BLaER1 treated with 17β-estradiol and CSF1 and Interleukin-3, amounts not matched to agents 10 nM and 100 nM (cell line): ENCODE results near the gene SPDYA.

Source experiments
- H3K27ac ChIP-seq, 11 experiments: shearing (Covaris generic); formaldehyde crosslinking; 2 replicates each; pipeline ENCODE4 v1.8.1; 2022
- H3K27me3 ChIP-seq, 11 experiments: shearing (Covaris generic); formaldehyde crosslinking; 2 replicates each; pipeline ENCODE4 v1.8.1; 2022
- H3K36me3 ChIP-seq, 11 experiments: shearing (Covaris generic); formaldehyde crosslinking; 2 replicates each; pipeline ENCODE4 v1.8.1; 2022
- H3K4me1 ChIP-seq, 10 experiments: shearing (Covaris generic); formaldehyde crosslinking; 2 replicates each; pipeline ENCODE4 v1.8.1; 2022
- H3K4me2 ChIP-seq, 11 experiments: shearing (Covaris generic); formaldehyde crosslinking; 2 replicates each; pipeline ENCODE4 v1.8.1; 2022
- H3K4me3 ChIP-seq, 10 experiments: shearing (Covaris generic); formaldehyde crosslinking; 2 replicates each; pipeline ENCODE4 v1.8.1; 2022
- H3K9ac ChIP-seq, 11 experiments: shearing (Covaris generic); formaldehyde crosslinking; 2 replicates each; pipeline ENCODE4 v1.8.1; 2022
- H3K9me3 ChIP-seq, 11 experiments: shearing (Covaris generic); formaldehyde crosslinking; replicated peaks in 1 of 11; 2 replicates each; pipeline ENCODE4 v1.8.1; 2022
- H4K20me1 ChIP-seq, 11 experiments: shearing (Covaris generic); formaldehyde crosslinking; 2 replicates each; pipeline ENCODE4 v1.8.1; 2022
- Cebpa-rat ChIP-seq, 11 experiments: shearing (Covaris generic); IDR thresholded peaks; 2 replicates each; pipeline ENCODE4 v1.8.1; 2022

The SPDYA gene

DNA sequence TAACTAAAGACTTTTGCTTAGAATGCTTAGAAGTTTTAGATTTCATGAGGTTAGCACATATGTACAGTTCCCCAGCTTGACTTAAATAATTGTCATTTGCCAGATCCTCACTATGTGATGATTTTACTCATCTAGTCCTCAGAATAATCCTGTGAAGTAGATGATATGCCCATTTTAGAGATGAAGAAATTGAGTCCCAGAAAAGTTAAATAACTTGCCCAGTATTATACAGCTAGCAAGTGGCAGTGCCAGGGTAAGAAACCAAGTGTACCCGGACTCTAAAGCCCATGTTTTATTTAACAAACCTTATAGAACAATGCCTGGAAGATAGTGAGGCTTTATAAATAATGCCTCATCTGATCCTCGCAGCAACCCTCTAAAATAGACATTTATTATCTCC, 28.3 kb downstream of the SPDYA start:
- no peaks in the 10 kb centered on the region for H3K4me1 ChIP-seq
- H3K4me3 ChIP-seq = no peak overlapping the region
- H3K9me3 ChIP-seq = peaks cover 0 to 5% (median 0%) of the 10 kb centered on the region in 11 experiments; a peak in 2 of 22 replicates
- peaks cover 0 to 8% (median 0%) of the 10 kb centered on the region in 11 experiments; a peak in 4 of 22 replicates for H3K36me3 ChIP-seq
- H3K9ac ChIP-seq = no peak overlapping the region
- no peaks in the 10 kb centered on the region for H4K20me1 ChIP-seq
- TF ChIP-seq Cebpa-rat (IDR thresholded peaks at IDR 0.05) = no peak
- no peak overlapping the region for H3K4me2 ChIP-seq
- H3K27me3 ChIP-seq = no peaks in the 10 kb centered on the region
- H3K27ac ChIP-seq = no peak overlapping the region

- H3K4me2 ChIP-seq = no peak overlapping the region
- H3K27ac ChIP-seq = no peak overlapping the region
- H3K9me3 ChIP-seq = no peaks in the 10 kb centered on the region
- no peaks in the 10 kb centered on the region for H3K27me3 ChIP-seq
- no peak overlapping the region for H3K9ac ChIP-seq
- H4K20me1 ChIP-seq = no peaks in the 10 kb centered on the region
- no peak for TF ChIP-seq Cebpa-rat (IDR thresholded peaks at IDR 0.05)
- no peak overlapping the region for H3K4me3 ChIP-seq
- H3K4me1 ChIP-seq = no peaks in the 10 kb centered on the region
- H3K36me3 ChIP-seq = peaks cover 2 to 34% (median 12%) of the 10 kb centered on the region in 11 experiments; a peak in 16 of 22 replicates
These were observed 31.4 kb downstream of the SPDYA start for GRCh38 chr2:28842042-28842441.

DNA sequence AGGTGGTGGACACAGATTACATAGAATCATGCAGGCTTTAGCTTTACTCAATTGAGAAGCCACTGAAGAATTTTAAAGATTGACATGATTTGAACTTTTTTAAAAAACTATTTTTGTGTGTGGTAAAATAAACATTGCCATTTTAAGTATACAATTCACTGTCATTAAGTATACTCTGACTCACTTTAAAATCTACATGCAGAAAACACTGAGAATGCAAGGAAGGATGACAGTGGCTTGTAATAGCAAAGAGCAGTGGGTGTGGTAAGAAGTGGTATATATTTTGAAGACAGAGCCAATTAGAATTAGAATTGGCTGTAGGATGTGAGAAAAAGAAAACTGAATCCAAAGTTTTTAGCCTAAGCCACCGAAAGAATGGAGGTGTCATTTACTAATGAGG, 44.6 kb downstream of the SPDYA start:
- no peak overlapping the region for H3K9ac ChIP-seq
- no peak overlapping the region for H3K4me2 ChIP-seq
- H3K27ac ChIP-seq = no peak overlapping the region
- no peak for TF ChIP-seq Cebpa-rat (IDR thresholded peaks at IDR 0.05)
- no peaks in the 10 kb centered on the region for H3K27me3 ChIP-seq
- no peaks in the 10 kb centered on the region for H3K9me3 ChIP-seq
- H4K20me1 ChIP-seq = peaks cover 0 to 23% (median 0%) of the 10 kb centered on the region in 11 experiments; a peak in 5 of 22 replicates
- H3K4me1 ChIP-seq = no peaks in the 10 kb centered on the region
- H3K4me3 ChIP-seq = no peak overlapping the region
- peaks cover 34 to 92% (median 63%) of the 10 kb centered on the region in 11 experiments for H3K36me3 ChIP-seq

DNA sequence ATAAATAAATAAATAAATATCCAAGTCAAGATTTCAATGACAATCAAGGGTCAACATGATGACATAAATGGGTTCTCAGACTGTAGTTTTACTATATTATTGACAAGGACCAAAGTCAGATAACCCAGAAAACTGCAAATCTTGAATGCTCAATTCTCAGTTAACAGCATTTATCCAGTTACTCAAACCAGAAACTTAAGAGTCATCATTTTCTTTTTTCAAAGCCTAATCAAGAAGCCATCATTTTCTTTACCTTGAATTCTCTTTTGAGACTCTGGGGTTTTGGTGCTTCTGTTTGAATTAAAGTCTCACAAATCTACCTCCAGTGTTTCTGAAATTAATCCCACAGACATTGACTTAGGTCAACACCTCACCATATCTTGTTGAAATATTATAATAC, 45.3 kb downstream of the SPDYA start:
- no peak for TF ChIP-seq Cebpa-rat (IDR thresholded peaks at IDR 0.05)
- H3K9ac ChIP-seq = no peak overlapping the region
- H3K27me3 ChIP-seq = no peaks in the 10 kb centered on the region
- H3K4me1 ChIP-seq = no peaks in the 10 kb centered on the region
- no peak overlapping the region for H3K4me3 ChIP-seq
- H4K20me1 ChIP-seq = peaks cover 0 to 23% (median 3%) of the 10 kb centered on the region in 11 experiments; a peak in 5 of 22 replicates
- no peak overlapping the region for H3K4me2 ChIP-seq
- no peaks in the 10 kb centered on the region for H3K9me3 ChIP-seq
- H3K27ac ChIP-seq = no peak overlapping the region
- H3K36me3 ChIP-seq = peaks cover 34 to 95% (median 65%) of the 10 kb centered on the region in 11 experiments

DNA sequence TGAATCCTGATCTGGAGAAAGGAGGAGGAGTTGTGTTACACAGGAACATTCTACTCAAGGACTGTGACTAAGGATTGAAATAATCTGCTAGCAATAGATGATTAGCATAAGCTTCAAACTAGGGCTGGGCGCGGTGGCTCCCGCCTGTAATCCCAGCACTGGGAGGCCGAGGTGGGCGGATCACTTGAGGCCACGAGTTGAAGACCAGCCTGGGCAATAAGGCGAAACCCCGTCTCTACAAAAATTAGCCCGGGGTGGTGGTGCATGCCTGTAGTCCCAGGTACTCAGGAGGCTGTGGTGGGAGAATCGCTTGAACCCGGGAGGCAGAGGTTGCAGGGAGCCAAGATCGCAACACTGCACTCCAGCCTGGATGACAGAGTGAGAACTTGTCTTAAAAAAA, 58.0 kb downstream of the SPDYA start:
- Histone ChIP-seq H3K4me2 (peak overlapping the region; percentile 85 to 98 (median 97)), H3K9ac (peak overlapping the region; percentile 84 to 95 (median 86)), H3K9me3 (no peaks in the 10 kb centered on the region), H3K4me3 (peak overlapping the region; percentile 79 to 98 (median 84)), H3K36me3 (peaks cover 14 to 41% (median 31%) of the 10 kb centered on the region in 11 experiments; a peak in 21 of 22 replicates), H4K20me1 (peaks cover 0 to 54% (median 31%) of the 10 kb centered on the region in 11 experiments; a peak in 16 of 22 replicates), H3K4me1 (peaks cover 29 to 45% (median 36%) of the 10 kb centered on the region in 10 experiments), H3K27ac (no peak overlapping the region), H3K27me3 (no peaks in the 10 kb centered on the region)
- no peak for TF ChIP-seq Cebpa-rat (IDR thresholded peaks at IDR 0.05)

GRCh38 chr2:28869494-28870145, 59.0 kb downstream of the SPDYA start:
- Histone ChIP-seq H3K9me3 (no peaks in the 10 kb centered on the region), H3K9ac (peak overlapping the region; percentile 84 to 95 (median 86)), H3K36me3 (peaks cover 4 to 31% (median 21%) of the 10 kb centered on the region in 11 experiments; a peak in 21 of 22 replicates), H3K4me1 (peaks cover 29 to 45% (median 36%) of the 10 kb centered on the region in 10 experiments), H3K27ac (peak overlapping the region; percentile 38 to 91 (median 85)), H3K4me2 (peak overlapping the region; percentile 85 to 98 (median 97)), H3K27me3 (no peaks in the 10 kb centered on the region), H3K4me3 (peak overlapping the region; percentile 79 to 98 (median 84)), H4K20me1 (peaks cover 0 to 43% (median 25%) of the 10 kb centered on the region in 11 experiments; a peak in 16 of 22 replicates)
- no peak for TF ChIP-seq Cebpa-rat (IDR thresholded peaks at IDR 0.05)

DNA sequence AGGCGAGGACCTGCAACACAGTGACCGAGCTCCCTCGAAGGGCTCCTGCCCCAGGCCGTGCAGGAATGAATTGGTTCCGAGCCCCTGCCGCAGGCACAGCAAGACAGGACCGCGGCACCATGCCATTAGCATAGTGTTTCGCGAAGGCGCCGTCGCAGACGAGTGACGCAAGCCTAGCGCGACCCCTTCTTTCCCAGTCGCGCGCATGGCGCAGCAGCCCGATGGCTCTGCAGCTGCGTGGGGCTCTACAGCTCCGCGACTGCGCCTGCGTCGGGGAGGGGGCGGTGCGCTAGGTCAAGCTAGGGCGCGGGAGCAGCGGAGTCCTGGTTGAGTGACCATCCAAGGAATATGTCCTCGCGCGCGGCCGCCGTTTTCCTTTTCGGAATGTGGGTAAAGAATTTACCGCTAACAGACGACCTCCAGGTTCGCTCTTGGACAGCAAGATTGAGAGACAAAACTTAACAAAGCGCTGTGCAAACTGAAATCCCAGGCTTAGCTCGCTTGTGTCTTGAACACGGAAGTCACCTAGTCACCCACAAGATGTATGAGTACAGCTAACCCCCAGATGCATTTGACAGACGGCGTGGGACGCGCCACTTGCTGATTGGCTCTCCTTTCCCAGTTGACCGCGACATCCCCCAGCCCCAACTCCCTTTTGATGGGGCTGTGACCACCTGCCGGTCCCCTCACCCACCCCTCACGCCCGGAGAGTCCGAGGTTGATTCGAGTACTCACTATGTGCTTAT, 59.7 kb downstream of the SPDYA start, which contains the start of gene TRMT61B:
Gene TRMT61B (minus strand): TSS at position 164 of the 746 bp plus-strand sequence. CDS start 32 bp downstream, at position 132.
- Histone ChIP-seq H3K4me3 (peak within 1 kb of the TSS; percentile 79 to 98 (median 84)), H3K9ac (peak within 1 kb of the TSS; percentile 84 to 95 (median 86)), H3K27me3 (no peaks in the 10 kb centered on the region), H3K27ac (peak within 1 kb of the TSS; percentile 40 to 91 (median 85)), H3K9me3 (no peaks in the 10 kb centered on the region), H4K20me1 (peaks cover 0 to 36% (median 25%) of the 10 kb centered on the region in 11 experiments; a peak in 15 of 22 replicates), H3K4me1 (peaks cover 29 to 45% (median 36%) of the 10 kb centered on the region in 10 experiments), H3K4me2 (peak within 1 kb of the TSS; percentile 85 to 98 (median 97)), H3K36me3 (peaks cover 0 to 24% (median 14%) of the 10 kb centered on the region in 11 experiments; a peak in 18 of 22 replicates)
- no peak for TF ChIP-seq Cebpa-rat (IDR thresholded peaks at IDR 0.05)

- H3K4me1 ChIP-seq = peaks cover 25 to 42% (median 31%) of the 10 kb centered on the region in 10 experiments
- TF ChIP-seq Cebpa-rat (IDR thresholded peaks at IDR 0.05) = no peak
- H4K20me1 ChIP-seq = peaks cover 0 to 28% (median 20%) of the 10 kb centered on the region in 11 experiments; a peak in 15 of 22 replicates
- H3K27me3 ChIP-seq = no peaks in the 10 kb centered on the region
- no peak overlapping the region for H3K27ac ChIP-seq
- H3K9ac ChIP-seq = no peak overlapping the region
- H3K9me3 ChIP-seq = no peaks in the 10 kb centered on the region
- H3K36me3 ChIP-seq = peaks cover 0 to 16% (median 7%) of the 10 kb centered on the region in 11 experiments; a peak in 16 of 22 replicates
- H3K4me3 ChIP-seq = no peak overlapping the region
- no peak overlapping the region; a peak in 2 of 22 replicates for H3K4me2 ChIP-seq
These were observed 61.0 kb downstream of the SPDYA start for GRCh38 chr2:28871620-28872019.

GRCh38 chr2:28880193-28880592, 69.6 kb downstream of the SPDYA start:
- H3K27me3 ChIP-seq = no peaks in the 10 kb centered on the region
- no peak overlapping the region for H3K9ac ChIP-seq
- no peaks in the 10 kb centered on the region for H3K36me3 ChIP-seq
- H3K4me2 ChIP-seq = no peak overlapping the region
- TF ChIP-seq Cebpa-rat (IDR thresholded peaks at IDR 0.05) = no peak
- H4K20me1 ChIP-seq = no peaks in the 10 kb centered on the region
- no peaks in the 10 kb centered on the region for H3K4me1 ChIP-seq
- no peak overlapping the region for H3K4me3 ChIP-seq
- no peaks in the 10 kb centered on the region for H3K9me3 ChIP-seq
- no peak overlapping the region for H3K27ac ChIP-seq
